ENCODE results near the gene ICE2.

The ICE2 gene

DNA sequence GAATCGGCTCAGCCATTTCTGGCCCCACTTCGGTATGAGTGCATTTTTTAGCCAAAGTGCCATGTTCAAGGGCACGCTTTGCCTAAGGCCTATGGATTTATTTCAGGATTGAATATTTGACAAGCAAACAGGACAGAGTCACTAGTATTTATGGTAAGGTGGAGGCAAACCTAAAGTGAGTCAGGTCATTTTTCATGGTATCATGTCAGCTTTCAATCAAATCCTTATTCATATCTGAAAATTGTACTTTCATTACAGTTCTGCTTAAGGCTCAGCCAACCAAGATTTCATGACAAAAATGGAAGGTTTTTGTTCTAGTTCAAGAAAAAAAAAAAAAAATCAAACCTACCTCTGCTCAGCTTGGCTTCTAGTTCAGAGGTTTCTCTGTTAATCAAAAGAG, 30.5 kb upstream of the ICE2 start:
- no peaks in the 10 kb centered on the region for H3K9me3 ChIP-seq (ENCODE audit: insufficient read depth, low read length)
- no peak overlapping the region for H3K4me2 ChIP-seq (ENCODE audit: low read length)
- peaks cover 22% of the 10 kb centered on the region for H3K4me1 ChIP-seq (ENCODE audit: low read length)
- peaks cover 3% of the 10 kb centered on the region; the same call in 1 of the 2 replicates for H3K27me3 ChIP-seq (ENCODE audit: low read depth, low read length)
- no peak overlapping the region for H3K9ac ChIP-seq (ENCODE audit: low read length)
- H2AFZ ChIP-seq (ENCODE audit: low read depth, low read length): no peak overlapping the region
- TF ChIP-seq CTCF (IDR thresholded peaks at IDR 0.05; ENCODE audit: low read depth, low read length) (no peak), EZH2phosphoT487 (IDR thresholded peaks at IDR 0.05; ENCODE audit: low read depth) (no peak)
- H3K4me3 ChIP-seq (ENCODE audit: low read length): no peak overlapping the region
- H3K36me3 ChIP-seq (replicated peaks; ENCODE audit: low read depth, low read length): no peaks in the 10 kb centered on the region
- H3K27ac ChIP-seq (ENCODE audit: low read length): no peak overlapping the region
- no peaks in the 10 kb centered on the region for H4K20me1 ChIP-seq (ENCODE audit: insufficient read depth, low read length)
- H3K79me2 ChIP-seq (ENCODE audit: low read length): no peaks in the 10 kb centered on the region

DNA sequence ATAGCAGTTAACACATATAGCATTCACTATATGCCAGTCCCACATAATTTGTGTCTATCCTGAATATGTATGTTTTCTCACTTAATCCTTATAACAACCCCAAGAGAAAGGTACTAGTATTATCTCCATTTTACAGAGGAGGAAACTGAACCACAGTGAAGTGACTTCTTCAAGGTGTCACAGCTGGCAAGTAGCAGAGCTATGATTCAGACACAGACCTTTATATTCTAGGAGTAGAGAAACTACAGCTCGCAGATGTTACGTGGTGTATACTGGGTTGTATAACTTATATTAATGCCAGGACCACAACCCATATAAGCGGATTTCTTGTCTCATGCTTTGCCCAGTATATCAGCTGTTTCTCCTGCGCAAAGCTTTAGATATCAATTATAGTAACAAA, 29.5 kb upstream of the ICE2 start:
- H2AFZ ChIP-seq (ENCODE audit: low read depth, low read length): no peak overlapping the region

GRCh38 chr15:60507596-60508424, 28.9 kb upstream of the ICE2 start:
- Histone ChIP-seq H3K9ac (ENCODE audit: low read length) (no peak overlapping the region), H4K20me1 (ENCODE audit: insufficient read depth, low read length) (no peaks in the 10 kb centered on the region), H3K4me2 (ENCODE audit: low read length) (peak overlapping the region; percentile 63), H3K4me1 (ENCODE audit: low read length) (peaks cover 22% of the 10 kb centered on the region), H3K79me2 (ENCODE audit: low read length) (no peaks in the 10 kb centered on the region), H3K27ac (ENCODE audit: low read length) (no peak overlapping the region), H2AFZ (ENCODE audit: low read depth, low read length) (no peak overlapping the region), H3K36me3 (replicated peaks; ENCODE audit: low read depth, low read length) (no peaks in the 10 kb centered on the region), H3K4me3 (ENCODE audit: low read length) (peak overlapping the region; percentile 58), H3K9me3 (ENCODE audit: insufficient read depth, low read length) (no peaks in the 10 kb centered on the region), H3K27me3 (ENCODE audit: low read depth, low read length) (peaks cover 3% of the 10 kb centered on the region; the same call in 1 of the 2 replicates)
- TF ChIP-seq CTCF (IDR thresholded peaks at IDR 0.05; ENCODE audit: low read depth, low read length) (peak; percentile 93), EZH2phosphoT487 (IDR thresholded peaks at IDR 0.05; ENCODE audit: low read depth) (no peak)

More for the DNA sequence above, 29.5 kb upstream of the ICE2 start:
- peak overlapping the region; percentile 63 for H3K4me2 ChIP-seq (ENCODE audit: low read length)
- H3K79me2 ChIP-seq (ENCODE audit: low read length): no peaks in the 10 kb centered on the region
- peaks cover 22% of the 10 kb centered on the region for H3K4me1 ChIP-seq (ENCODE audit: low read length)
- no peak overlapping the region for H3K9ac ChIP-seq (ENCODE audit: low read length)
- H3K27me3 ChIP-seq (ENCODE audit: low read depth, low read length): peaks cover 3% of the 10 kb centered on the region; the same call in 1 of the 2 replicates
- no peaks in the 10 kb centered on the region for H4K20me1 ChIP-seq (ENCODE audit: insufficient read depth, low read length)
- no peak overlapping the region for H3K4me3 ChIP-seq (ENCODE audit: low read length)
- H3K27ac ChIP-seq (ENCODE audit: low read length): no peak overlapping the region
- TF ChIP-seq CTCF (IDR thresholded peaks at IDR 0.05; ENCODE audit: low read depth, low read length) (no peak), EZH2phosphoT487 (IDR thresholded peaks at IDR 0.05; ENCODE audit: low read depth) (no peak)
- no peaks in the 10 kb centered on the region for H3K36me3 ChIP-seq (replicated peaks; ENCODE audit: low read depth, low read length)
- no peaks in the 10 kb centered on the region for H3K9me3 ChIP-seq (ENCODE audit: insufficient read depth, low read length)

DNA sequence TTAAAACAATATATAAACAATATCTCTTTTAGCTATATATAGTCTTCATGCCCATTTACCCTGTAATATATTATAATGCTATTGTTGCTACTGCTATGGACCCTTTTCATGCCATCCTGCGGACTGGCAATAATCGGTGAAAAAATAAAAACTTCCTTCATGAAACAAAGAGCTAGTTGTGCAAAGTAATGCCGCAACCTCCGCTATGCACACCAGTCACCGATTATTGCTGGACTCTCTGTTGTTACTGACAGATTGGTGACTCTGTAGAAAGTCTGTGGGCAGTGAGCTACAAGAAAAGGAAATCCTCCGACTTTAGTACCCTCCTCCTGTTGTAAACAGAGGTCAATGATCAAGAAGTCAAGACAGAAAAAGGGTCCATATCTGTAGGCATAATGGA, 17.9 kb upstream of the ICE2 start:
- no peak overlapping the region for H3K27ac ChIP-seq (ENCODE audit: low read length)
- no peaks in the 10 kb centered on the region for H3K9me3 ChIP-seq (ENCODE audit: insufficient read depth, low read length)
- no peak overlapping the region for H3K4me3 ChIP-seq (ENCODE audit: low read length)
- H3K79me2 ChIP-seq (ENCODE audit: low read length): no peaks in the 10 kb centered on the region
- no peaks in the 10 kb centered on the region for H4K20me1 ChIP-seq (ENCODE audit: insufficient read depth, low read length)
- no peaks in the 10 kb centered on the region for H3K36me3 ChIP-seq (replicated peaks; ENCODE audit: low read depth, low read length)
- H3K4me1 ChIP-seq (ENCODE audit: low read length): no peaks in the 10 kb centered on the region
- no peak for TF ChIP-seq CTCF (IDR thresholded peaks at IDR 0.05; ENCODE audit: low read depth, low read length)
- TF ChIP-seq EZH2phosphoT487 (IDR thresholded peaks at IDR 0.05; ENCODE audit: low read depth): no peak
- no peak overlapping the region for H3K4me2 ChIP-seq (ENCODE audit: low read length)
- H3K9ac ChIP-seq (ENCODE audit: low read length): no peak overlapping the region
- H2AFZ ChIP-seq (ENCODE audit: low read depth, low read length): no peak overlapping the region
- no peaks in the 10 kb centered on the region for H3K27me3 ChIP-seq (ENCODE audit: low read depth, low read length)
